ENCODE results near the gene TBC1D14.

The TBC1D14 gene

GRCh38 chr4:6909113-6909969, at the start of gene TBC1D14:
TSS of gene TBC1D14 (plus strand) at chr4:6909826. CDS start at chr4:6923390, 13,564 bp downstream.
- peak; percentile 72 for DNase-seq (ENCODE audit: low read depth, low spot score)

GRCh38 chr4:6868386-6868785, 41.2 kb upstream of the TBC1D14 start:
- no peak for DNase-seq (ENCODE audit: low read depth, low spot score)

DNA sequence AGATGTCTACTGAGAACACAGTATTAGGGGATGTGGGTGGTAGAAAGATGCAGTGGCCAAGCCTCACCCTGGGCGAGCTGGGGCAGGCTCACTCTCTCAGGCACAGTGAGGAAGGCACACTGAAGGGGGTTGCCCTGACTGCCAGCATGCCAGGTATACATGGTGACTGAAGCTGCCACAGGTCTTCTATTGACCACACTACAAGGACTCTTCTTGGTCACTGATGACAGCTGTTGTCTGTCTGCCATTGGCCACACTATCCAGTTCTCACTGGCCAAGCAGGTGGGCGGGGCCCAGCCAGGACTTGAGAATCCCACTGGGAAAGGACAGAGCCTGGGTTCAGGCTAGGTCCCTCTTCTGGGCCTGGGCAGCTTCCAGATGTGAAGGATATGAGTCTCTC, 39.7 kb upstream of the TBC1D14 start:
- no peak for DNase-seq (ENCODE audit: low read depth, low spot score)

GRCh38 chr4:6873291-6873690, 36.3 kb upstream of the TBC1D14 start:
- DNase-seq (ENCODE audit: low read depth, low spot score), result no peak

DNA sequence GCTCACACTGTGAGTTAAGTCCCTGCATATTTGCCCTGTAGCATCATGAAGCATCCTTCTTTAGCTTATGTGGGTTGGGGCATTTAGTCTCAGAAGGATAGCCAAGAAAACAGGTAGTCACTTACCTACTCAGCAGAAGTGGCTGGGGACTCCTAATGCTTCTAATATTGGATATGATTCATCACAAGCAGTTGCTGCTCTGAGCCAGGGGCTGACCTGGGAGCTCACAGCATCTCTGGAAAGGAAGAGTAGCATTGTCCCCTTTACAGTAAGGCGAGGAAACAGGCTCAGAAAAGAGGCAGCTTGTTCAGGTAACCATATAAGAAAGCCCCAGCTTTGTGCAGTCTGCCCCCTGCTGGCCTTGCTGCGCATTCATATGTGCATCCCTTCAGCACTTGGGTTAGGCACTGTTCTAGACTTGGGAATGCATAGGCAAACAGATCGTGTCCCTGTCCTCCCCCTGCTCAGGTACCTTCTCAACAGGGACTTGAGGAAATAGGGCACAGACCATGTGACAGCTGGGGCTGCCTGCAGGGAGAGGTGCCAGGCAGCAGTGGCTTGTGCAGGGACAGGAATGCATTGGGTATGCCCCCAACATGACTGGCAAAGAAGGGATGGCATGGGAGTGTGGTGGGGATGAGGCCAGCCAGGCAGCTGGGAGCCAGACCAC, 35.7 kb upstream of the TBC1D14 start:
- no peak for DNase-seq (ENCODE audit: low read depth, low spot score)

- no peak for DNase-seq (ENCODE audit: low read depth, low spot score)
Observed at GRCh38 chr4:6874981-6875380, 34.6 kb upstream of the TBC1D14 start.

- no peak for DNase-seq (ENCODE audit: low read depth, low spot score)
Observed at GRCh38 chr4:6875431-6875831, 34.2 kb upstream of the TBC1D14 start.

- DNase-seq (ENCODE audit: low read depth, low spot score), result no peak
Observed at GRCh38 chr4:6876440-6876839, 33.2 kb upstream of the TBC1D14 start.

GRCh38 chr4:6877067-6877466, 32.6 kb upstream of the TBC1D14 start:
- DNase-seq (ENCODE audit: low read depth, low spot score), result no peak

GRCh38 chr4:6878451-6879059, 31.1 kb upstream of the TBC1D14 start:
- no peak for DNase-seq (ENCODE audit: low read depth, low spot score)

GRCh38 chr4:6880691-6881090, 28.9 kb upstream of the TBC1D14 start:
- no peak for DNase-seq (ENCODE audit: low read depth, low spot score)

GRCh38 chr4:6881908-6882307, 27.7 kb upstream of the TBC1D14 start:
- no peak for DNase-seq (ENCODE audit: low read depth, low spot score)

GRCh38 chr4:6884341-6884870, 25.2 kb upstream of the TBC1D14 start:
- no peak for DNase-seq (ENCODE audit: low read depth, low spot score)

DNA sequence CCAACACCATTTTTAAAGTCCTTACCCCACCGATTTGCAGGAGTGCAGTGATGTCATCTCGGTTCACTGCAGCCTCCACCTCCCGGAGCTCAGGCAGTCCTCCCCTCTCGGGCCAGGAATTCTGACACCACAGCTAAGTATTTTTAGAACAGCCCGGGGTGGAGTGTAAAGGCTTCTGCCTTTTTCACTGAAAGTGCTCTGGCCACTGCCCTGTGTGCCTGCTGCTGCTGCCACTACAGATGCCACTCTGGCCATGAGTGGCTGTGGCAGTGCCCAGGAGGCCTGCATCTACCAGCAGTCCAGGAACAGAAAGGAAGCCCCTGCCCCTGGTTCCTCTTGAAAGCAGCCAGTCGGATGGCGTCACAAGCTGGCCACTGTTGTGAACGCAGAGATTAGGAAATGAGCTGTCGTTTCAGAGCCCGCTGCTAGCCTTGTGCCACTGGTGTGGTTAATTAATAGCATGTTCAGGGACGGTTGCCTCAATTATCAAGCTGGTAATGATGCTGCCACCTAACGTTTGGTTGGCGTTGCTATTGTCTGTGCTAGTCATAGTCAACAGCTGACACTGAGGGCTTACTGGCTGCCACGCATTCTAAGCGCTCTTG, 23.6 kb upstream of the TBC1D14 start:
- no peak for DNase-seq (ENCODE audit: low read depth, low spot score)

DNA sequence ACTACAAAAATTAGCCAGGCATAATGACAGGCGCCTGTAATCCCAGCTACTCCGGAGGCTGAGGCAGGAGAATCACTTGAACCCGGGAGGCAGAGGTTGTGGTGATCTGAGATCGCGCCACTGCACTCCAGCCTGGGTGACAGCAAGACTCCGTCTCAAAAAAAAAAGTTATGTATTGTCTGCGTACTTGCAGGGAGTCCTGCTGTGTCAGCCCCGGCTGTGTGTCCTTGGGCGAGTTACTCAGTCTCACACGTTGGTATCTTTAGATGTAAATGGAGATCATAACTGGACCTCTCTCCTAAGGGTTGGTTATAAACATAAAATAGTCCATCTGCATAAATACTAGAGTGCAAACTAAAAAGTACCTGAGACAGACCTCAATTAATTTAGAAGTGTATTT, 22.7 kb upstream of the TBC1D14 start:
- DNase-seq (ENCODE audit: low read depth, low spot score), result no peak

DNA sequence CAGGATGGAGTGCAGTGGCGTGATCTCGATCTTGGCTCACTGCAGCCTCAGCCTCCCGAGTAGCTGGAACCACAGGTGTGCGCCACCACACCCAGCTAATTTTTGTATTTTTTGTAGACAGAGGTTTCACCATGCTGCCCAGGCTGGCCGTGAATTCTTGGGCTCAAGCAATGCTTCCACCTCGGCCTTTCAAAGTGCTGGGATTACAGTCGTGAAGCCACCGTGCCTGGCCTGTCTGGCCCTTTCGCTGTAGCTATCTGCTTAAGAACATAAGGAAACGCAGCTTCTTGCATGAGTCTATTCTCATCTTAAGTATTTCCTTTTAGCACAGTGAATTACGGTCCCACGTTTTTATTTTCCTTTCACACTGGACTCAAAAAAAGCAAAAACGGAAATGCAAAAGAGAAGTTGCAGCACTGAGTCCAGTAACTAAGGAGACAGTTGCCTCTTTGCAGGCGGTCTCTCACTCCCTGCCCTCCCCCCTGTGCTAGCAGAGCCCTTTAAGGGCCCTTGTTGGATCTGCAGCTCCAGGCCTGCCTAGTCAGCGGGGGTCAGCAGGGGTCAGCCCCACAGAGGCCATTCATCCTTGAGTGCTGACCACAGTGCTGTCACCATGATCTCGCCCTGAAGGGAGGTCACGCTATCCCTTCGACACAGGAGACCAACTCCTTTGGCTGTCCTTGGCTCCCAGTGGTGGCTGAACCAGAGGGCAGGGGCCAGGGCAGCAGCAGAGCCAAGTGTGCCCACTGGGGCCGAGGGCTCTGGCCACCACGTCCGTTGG, 21.8 kb upstream of the TBC1D14 start:
- DNase-seq (ENCODE audit: low read depth, low spot score), result no peak

DNA sequence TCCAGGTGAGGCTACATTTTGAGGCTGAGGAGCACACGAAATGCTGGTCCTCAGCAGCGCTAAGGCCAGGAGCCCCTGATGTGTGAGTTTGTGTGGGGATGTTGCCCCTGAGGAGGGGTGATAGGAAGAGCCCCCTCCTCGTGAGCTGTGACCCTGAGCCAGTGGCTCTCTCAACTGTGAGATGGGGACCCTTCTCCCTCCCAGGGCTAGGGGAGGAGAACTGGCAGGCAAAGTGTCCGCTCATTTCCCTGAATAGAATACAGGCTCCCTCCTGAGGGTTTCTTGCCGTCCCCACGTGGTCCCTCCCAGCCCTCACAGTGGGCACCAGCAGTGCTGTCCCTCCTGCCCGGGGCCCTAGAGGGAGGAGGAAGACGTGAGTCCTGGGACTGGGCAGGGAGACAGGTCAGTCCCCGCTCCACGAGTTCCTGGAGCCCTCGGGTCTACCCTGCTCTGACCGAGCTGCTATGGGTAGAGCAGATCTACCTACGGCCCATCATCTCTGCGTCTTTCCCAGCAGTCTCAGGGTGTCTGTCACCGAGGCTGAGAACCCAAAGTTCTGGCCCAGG, 21.0 kb upstream of the TBC1D14 start:
- no peak for DNase-seq (ENCODE audit: low read depth, low spot score)

GRCh38 chr4:6889101-6889735, 20.4 kb upstream of the TBC1D14 start:
- no peak for DNase-seq (ENCODE audit: low read depth, low spot score)

DNA sequence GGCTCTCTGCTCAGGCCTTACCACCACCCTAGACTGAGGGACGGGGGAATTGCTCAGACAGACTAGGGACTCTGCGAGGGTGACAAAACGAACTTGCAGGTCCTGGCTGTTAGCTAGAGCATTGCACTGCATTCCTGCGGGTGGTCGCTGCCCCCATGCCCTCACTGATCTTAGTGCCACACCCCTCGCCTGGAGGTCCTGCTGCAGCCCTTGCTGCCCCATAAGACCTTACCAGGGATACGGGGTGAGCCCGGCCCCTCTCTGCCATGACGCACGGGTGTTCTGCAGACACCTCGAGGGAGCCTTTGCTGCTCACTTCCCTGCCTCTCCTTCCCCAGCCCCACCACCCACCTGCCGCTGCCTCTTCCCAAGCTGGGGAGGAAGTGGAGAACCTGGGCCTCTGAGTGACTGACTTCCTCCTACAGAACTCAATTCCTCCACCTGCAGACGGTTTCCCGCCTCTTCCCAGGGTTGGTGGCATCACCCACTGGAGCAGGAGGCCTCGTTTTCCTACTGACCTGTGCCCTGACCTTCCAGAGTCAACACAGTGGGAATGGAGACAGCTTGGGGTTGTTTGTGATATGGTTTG, 19.8 kb upstream of the TBC1D14 start:
- DNase-seq (ENCODE audit: low read depth, low spot score), result no peak

- no peak for DNase-seq (ENCODE audit: low read depth, low spot score)
Observed at GRCh38 chr4:6890358-6890757, 19.3 kb upstream of the TBC1D14 start.

Measured in smooth muscle cell of the brain vasculature (primary cell).